NT2/D1 (cell line): ENCODE data around the gene CEP104.

Experiments
- DNase-seq: peaks from one replicate; pipeline ENCODE4 v3.0.0-alpha.2; 2011; ENCODE audit warnings: low read depth, low spot score
- H3K27me3 ChIP-seq: 2 replicates; pipeline ENCODE4 v1.6.0; 2011; ENCODE audit warnings: mild to moderate bottlenecking; ENCODE audit not compliant: insufficient read length, insufficient read depth
- H3K36me3 ChIP-seq: 2 replicates; pipeline ENCODE4 v1.6.1; 2011; ENCODE audit warnings: mild to moderate bottlenecking, low read length, mixed read lengths; ENCODE audit not compliant: insufficient read depth, insufficient read length
- H3K4me1 ChIP-seq: 2 replicates; pipeline ENCODE4 v1.5.1; 2011; ENCODE audit not compliant: insufficient read depth, insufficient read length
- H3K4me3 ChIP-seq: 2 replicates; pipeline ENCODE4 v1.5.1; 2011; ENCODE audit warnings: low read depth; ENCODE audit not compliant: insufficient read length
- H3K9ac ChIP-seq: 2 replicates; pipeline ENCODE4 v1.6.0; 2011; ENCODE audit warnings: low read depth; ENCODE audit not compliant: insufficient read length
- H3K9me3 ChIP-seq: 2 replicates; pipeline ENCODE4 v1.5.1; 2011; ENCODE audit warnings: mild to moderate bottlenecking, low read length; ENCODE audit not compliant: insufficient read depth
- SUZ12 ChIP-seq: IDR thresholded peaks from 2 replicates; pipeline ENCODE4 v1.6.1; 2011; ENCODE audit not compliant: insufficient read length, insufficient read depth; ENCODE audit errors: extremely low read depth
- YY1 ChIP-seq: IDR thresholded peaks from 2 replicates; pipeline ENCODE4 v1.6.1; 2011; ENCODE audit not compliant: insufficient read length, insufficient read depth
- ZNF274 ChIP-seq: IDR thresholded peaks from 2 replicates; pipeline ENCODE4 v1.6.1; 2011; ENCODE audit warnings: mild to moderate bottlenecking, low read depth, low read length

Gene CEP104

GRCh38 chr1:3771108-3772026 is 85.6 kb downstream of the CEP104 start:
- Histone ChIP-seq H3K9ac (peak overlapping the region; percentile 78), H3K9me3 (no peaks in the 10 kb centered on the region), H3K4me3 (peak overlapping the region; percentile 55), H3K27me3 (peaks cover 12% of the 10 kb centered on the region), H3K36me3 (no peaks in the 10 kb centered on the region), H3K4me1 (peaks cover 19% of the 10 kb centered on the region)
- no peak for TF ChIP-seq ZNF274
- TF ChIP-seq SUZ12 = no peak
- no peak for TF ChIP-seq YY1
- DNase-seq = no peak

DNA sequence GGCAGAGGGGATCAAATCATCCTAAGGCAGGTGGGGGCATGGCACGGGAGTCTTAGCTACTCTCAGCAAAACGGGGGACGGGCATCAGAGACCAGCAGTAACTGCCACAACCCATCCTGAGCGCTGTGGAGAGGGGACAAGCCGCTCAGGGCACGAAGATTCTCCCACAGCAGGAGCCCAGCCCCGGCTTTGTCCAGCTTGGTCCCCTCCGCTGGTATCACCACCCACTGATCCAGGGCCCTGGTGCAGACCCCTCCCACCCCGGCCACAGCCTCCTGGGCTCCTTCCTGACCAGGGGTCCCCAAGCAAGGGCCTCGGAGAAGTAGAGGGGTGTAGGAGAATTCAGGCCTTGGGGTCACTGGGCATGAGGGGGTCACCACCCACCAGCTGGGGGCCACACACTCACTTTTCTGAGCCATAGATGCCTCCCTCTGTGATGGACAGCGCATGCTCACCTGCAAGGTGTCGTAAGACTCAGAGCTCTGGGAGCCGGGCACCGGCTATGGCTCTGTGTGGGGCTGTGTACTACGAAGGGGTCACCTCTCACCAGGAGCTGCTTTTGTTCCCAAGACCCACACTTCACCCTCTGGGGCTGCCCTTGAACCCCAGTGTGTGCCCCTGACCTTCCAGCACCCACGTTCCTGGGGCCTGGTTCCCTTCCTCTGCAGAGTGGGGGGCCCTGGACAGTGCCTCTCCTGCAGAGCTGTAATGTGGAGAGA is 86.8 kb downstream of the CEP104 start:
- Histone ChIP-seq H3K27me3 (peaks cover 12% of the 10 kb centered on the region), H3K36me3 (no peaks in the 10 kb centered on the region), H3K9ac (no peak overlapping the region), H3K9me3 (no peaks in the 10 kb centered on the region), H3K4me1 (peaks cover 17% of the 10 kb centered on the region), H3K4me3 (no peak overlapping the region)
- TF ChIP-seq YY1 (no peak), ZNF274 (no peak), SUZ12 (no peak)
- DNase-seq = no peak

DNA sequence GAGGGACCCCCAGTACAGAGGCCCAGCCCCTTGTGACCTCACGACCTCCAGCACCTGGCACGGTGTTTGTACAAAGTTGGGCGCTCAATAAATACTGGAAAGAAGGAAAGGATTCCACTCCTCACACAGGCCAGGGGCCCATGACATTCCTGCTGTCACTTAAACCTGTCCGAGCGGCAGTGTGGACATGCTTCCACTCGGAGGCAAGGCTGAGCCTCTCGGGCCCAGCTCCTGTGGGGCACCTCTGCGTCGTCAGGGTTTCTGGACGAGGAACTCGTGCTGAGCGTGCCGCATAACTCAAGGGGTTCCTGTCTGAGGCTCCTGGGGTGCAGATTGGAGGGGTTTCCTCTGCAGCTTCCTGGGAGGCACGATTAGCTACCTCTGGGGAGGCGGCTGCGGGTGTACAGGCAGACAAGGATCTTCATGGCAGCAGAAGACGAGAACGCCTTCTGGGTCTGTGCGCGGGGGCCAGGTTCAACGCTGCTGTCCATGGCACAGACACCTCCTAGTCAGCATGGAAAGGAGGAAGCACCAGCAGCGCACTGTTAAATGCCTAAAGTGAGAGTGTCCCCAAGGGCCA is 88.1 kb downstream of the CEP104 start:
- Histone ChIP-seq H3K36me3 (no peaks in the 10 kb centered on the region), H3K9me3 (no peaks in the 10 kb centered on the region), H3K4me1 (peaks cover 9% of the 10 kb centered on the region), H3K9ac (no peak overlapping the region), H3K4me3 (no peak overlapping the region), H3K27me3 (peaks cover 12% of the 10 kb centered on the region)
- DNase-seq = no peak
- TF ChIP-seq ZNF274 (no peak), SUZ12 (no peak), YY1 (no peak)

DNA sequence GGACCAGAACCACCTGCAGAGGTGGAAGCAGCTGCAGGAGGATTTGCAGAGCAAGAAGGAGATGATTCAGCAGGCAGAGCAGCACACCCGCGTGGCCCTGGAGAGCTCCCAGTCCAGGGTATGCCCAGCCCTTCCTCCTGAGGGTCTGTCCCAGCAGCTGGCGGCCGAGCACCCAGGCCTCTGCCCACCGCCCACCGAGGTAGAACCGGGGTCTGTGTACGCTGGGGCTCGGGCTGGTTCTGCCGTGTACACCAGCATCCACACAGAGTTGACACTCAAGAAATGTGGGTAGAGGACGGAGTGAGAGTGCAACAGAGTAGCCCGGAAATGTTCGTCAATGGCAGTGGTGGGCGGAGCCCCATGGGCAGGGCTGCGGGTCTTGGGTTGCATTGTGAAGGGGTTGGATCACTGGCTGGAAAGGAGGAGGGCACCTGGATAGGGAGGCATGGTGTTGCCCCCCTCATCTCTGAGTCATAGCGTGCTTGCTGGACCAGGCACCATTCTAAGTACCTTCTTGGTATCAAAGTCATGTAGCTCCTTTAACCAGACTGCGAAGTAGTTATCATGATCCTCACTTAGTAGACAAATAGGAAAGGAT is 89.6 kb downstream of the CEP104 start:
- Histone ChIP-seq H3K4me3 (no peak overlapping the region), H3K4me1 (peaks cover 9% of the 10 kb centered on the region), H3K36me3 (no peaks in the 10 kb centered on the region), H3K9ac (no peak overlapping the region), H3K27me3 (peaks cover 12% of the 10 kb centered on the region), H3K9me3 (no peaks in the 10 kb centered on the region)
- no peak for TF ChIP-seq ZNF274
- TF ChIP-seq YY1 = no peak
- no peak for TF ChIP-seq SUZ12
- DNase-seq = no peak

- H3K4me1 ChIP-seq = no peaks in the 10 kb centered on the region
- H3K9me3 ChIP-seq = no peaks in the 10 kb centered on the region
- TF ChIP-seq SUZ12 (no peak), YY1 (no peak), ZNF274 (no peak)
- H3K4me3 ChIP-seq = no peak overlapping the region
- H3K9ac ChIP-seq = no peak overlapping the region
- no peaks in the 10 kb centered on the region for H3K27me3 ChIP-seq
- H3K36me3 ChIP-seq = no peaks in the 10 kb centered on the region
- DNase-seq = no peak
Observed at GRCh38 chr1:3763351-3764125, 93.5 kb downstream of the CEP104 start.

GRCh38 chr1:3762873-3763228 is 94.2 kb downstream of the CEP104 start:
- H3K9me3 ChIP-seq = no peaks in the 10 kb centered on the region
- H3K4me3 ChIP-seq = no peak overlapping the region
- DNase-seq = no peak
- H3K27me3 ChIP-seq = no peaks in the 10 kb centered on the region
- H3K9ac ChIP-seq = no peak overlapping the region
- TF ChIP-seq SUZ12 = no peak
- no peak for TF ChIP-seq ZNF274
- H3K36me3 ChIP-seq = no peaks in the 10 kb centered on the region
- no peaks in the 10 kb centered on the region for H3K4me1 ChIP-seq
